RWPE2 (cell line): ENCODE measurements around the gene ANKRD13A.
A peak's percentile ranks its signal among the peaks of the same experiment; 100 is the strongest.

Experiments
- ATAC-seq: fragments of 200-7000 bp; cut with Tn5 transposase; 3 replicates; pipeline ENCODE4 v1.9.1; 2021; ENCODE audit warnings: low read depth
- DNase-seq: peaks from one replicate; pipeline ENCODE4 v3.0.0-alpha.2; 2020; ENCODE audit warnings: low spot score
- H3K27ac ChIP-seq: fragments of 450-650 bp; 2 replicates; pipeline ENCODE4 v1.5.1; 2017; ENCODE audit warnings: mild to moderate bottlenecking; ENCODE audit not compliant: poor library complexity, severe bottlenecking
- H3K27me3 ChIP-seq: fragments of 250-450 bp; sonication (Bioruptor Pico); 2 replicates; pipeline ENCODE4 v1.5.1; 2021; ENCODE audit warnings: mild to moderate bottlenecking, moderate library complexity; ENCODE audit not compliant: insufficient read depth, poor library complexity, severe bottlenecking
- H3K36me3 ChIP-seq: fragments of 250-450 bp; sonication (Bioruptor Pico); 2 replicates; pipeline ENCODE4 v1.5.1; 2020; ENCODE audit warnings: low read depth, mild to moderate bottlenecking, moderate library complexity
- H3K4me1 ChIP-seq: fragments of 250-450 bp; sonication (Bioruptor Pico); 2 replicates; pipeline ENCODE4 v1.5.1; 2021; ENCODE audit warnings: mild to moderate bottlenecking, moderate library complexity; ENCODE audit not compliant: insufficient read depth, poor library complexity, severe bottlenecking
- H3K4me3 ChIP-seq: fragments of 250-450 bp; sonication (Bioruptor Pico); 2 replicates; pipeline ENCODE4 v1.5.1; 2021; ENCODE audit warnings: mild to moderate bottlenecking, moderate library complexity; ENCODE audit not compliant: severe bottlenecking
- H3K9me3 ChIP-seq: fragments of 250-450 bp; sonication (Bioruptor Pico); 2 replicates; pipeline ENCODE4 v1.5.1; 2021; ENCODE audit warnings: mild to moderate bottlenecking, moderate library complexity; ENCODE audit not compliant: severe bottlenecking
- TF ChIP-seq, protein P1 (sequence below): fragments of 450-650 bp; IDR thresholded peaks from one replicate; pipeline ENCODE4 v1.5.1; 2017; ENCODE audit warnings: mild to moderate bottlenecking, moderate library complexity; ENCODE audit not compliant: poor library complexity, severe bottlenecking

The ANKRD13A gene

DNA sequence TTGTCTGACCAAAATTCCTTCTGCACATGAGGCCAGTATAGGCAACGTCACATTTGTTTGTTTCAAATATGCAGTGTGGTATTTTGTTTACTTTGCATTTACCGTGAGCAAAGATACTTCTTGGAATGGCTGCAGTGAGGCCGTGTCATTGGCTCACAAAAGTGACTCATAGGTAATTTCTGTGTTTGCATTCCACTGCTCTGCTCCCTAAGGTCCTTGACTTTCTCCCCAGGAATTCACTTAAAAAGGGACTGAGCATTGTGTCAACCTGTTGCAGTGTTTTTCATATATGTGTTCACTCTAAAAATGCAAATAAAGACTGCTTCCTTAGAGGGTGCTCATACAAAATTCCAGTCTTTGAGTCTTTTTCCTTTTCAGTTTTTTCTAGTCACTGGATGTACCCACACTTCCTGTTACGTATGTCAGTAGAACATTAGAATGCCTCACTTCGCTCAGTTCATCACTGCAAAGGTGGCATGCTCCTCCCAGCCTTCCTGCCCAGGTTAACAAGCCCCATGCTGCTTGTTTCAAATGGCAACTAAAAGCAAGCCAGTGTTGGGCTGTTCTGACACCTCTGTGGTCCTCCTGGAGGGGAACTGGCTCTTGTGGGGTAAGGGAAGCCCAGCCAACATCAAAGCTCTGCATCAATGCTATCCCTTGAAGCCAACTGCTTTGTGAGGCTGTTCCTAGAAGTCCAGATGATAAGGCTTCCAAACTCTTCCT is 40.0 kb downstream of the ANKRD13A start:
- Histone ChIP-seq H3K9me3 (no peaks in the 10 kb centered on the region), H3K36me3 (peaks cover 31% of the 10 kb centered on the region), H3K27ac (peak overlapping the region; percentile 95), H3K27me3 (no peaks in the 10 kb centered on the region), H3K4me1 (peaks cover 20% of the 10 kb centered on the region), H3K4me3 (no peak overlapping the region)
- ATAC-seq: peak; percentile 94
- TF ChIP-seq, protein P1, sequence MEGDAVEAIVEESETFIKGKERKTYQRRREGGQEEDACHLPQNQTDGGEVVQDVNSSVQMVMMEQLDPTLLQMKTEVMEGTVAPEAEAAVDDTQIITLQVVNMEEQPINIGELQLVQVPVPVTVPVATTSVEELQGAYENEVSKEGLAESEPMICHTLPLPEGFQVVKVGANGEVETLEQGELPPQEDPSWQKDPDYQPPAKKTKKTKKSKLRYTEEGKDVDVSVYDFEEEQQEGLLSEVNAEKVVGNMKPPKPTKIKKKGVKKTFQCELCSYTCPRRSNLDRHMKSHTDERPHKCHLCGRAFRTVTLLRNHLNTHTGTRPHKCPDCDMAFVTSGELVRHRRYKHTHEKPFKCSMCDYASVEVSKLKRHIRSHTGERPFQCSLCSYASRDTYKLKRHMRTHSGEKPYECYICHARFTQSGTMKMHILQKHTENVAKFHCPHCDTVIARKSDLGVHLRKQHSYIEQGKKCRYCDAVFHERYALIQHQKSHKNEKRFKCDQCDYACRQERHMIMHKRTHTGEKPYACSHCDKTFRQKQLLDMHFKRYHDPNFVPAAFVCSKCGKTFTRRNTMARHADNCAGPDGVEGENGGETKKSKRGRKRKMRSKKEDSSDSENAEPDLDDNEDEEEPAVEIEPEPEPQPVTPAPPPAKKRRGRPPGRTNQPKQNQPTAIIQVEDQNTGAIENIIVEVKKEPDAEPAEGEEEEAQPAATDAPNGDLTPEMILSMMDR: no peak
- DNase-seq: no peak

DNA sequence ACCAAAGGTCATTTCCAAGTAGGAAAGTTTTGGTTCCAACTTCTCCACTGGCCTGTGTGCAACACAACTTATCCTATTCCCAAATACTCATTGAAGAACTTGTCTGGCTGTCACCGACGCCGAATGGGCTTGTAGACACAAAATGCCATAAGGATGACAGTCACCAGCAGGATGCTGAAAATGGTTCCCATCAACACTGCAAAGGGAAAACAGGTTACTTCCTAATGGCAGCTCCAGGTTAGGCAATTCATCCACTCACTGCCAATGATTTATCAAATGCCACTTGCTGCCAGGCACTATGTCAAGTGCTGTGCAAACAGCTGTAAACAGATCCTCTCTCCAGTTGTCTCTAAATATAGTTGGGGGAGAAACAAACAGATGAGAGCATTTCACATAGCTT is 43.0 kb downstream of the ANKRD13A start:
- Histone ChIP-seq H3K4me3 (no peak overlapping the region), H3K4me1 (peaks cover 20% of the 10 kb centered on the region), H3K9me3 (no peaks in the 10 kb centered on the region), H3K27me3 (no peaks in the 10 kb centered on the region), H3K27ac (no peak overlapping the region), H3K36me3 (peaks cover 21% of the 10 kb centered on the region)
- DNase-seq (no peak), ATAC-seq (no peak)
- TF ChIP-seq, protein P1: no peak

DNA sequence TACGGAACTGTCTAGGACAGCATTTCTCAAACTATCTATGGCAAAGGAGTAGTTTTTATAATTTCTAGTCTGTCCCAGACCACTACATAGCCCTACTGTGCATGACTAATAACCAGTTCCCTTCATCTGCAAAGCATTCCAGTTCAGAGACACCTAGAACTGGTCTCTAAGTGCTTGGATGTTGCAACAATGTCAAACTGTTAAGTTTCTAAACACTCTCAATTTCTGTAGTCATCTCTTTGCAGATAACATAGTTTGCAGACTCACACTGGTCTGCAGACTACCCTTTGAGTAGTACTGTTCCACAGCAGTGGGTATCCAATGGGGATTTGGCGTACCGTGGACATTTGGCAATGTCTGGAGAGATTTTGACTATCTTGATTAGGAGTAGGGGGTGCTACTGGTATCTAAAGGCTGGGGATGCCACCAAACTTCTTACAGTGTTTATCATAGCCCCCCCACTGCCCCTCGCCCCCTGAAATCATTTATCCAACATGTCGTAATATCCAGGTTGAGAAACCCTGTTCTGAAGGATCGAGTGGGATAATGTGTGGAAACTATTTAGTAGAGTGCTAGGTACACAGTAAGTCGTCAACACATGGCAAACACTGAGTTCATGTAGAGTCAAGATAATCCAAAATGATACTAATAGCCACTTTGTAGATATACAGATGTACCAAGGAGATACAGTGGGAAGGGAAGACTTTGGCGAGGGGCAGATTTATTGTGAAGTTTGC is 47.4 kb downstream of the ANKRD13A start:
- no peak for DNase-seq
- Histone ChIP-seq H3K4me1 (peaks cover 6% of the 10 kb centered on the region), H3K36me3 (peaks cover 7% of the 10 kb centered on the region), H3K9me3 (no peaks in the 10 kb centered on the region), H3K27me3 (no peaks in the 10 kb centered on the region), H3K27ac (no peak overlapping the region), H3K4me3 (no peak overlapping the region)
- TF ChIP-seq, protein P1: no peak
- ATAC-seq: no peak

DNA sequence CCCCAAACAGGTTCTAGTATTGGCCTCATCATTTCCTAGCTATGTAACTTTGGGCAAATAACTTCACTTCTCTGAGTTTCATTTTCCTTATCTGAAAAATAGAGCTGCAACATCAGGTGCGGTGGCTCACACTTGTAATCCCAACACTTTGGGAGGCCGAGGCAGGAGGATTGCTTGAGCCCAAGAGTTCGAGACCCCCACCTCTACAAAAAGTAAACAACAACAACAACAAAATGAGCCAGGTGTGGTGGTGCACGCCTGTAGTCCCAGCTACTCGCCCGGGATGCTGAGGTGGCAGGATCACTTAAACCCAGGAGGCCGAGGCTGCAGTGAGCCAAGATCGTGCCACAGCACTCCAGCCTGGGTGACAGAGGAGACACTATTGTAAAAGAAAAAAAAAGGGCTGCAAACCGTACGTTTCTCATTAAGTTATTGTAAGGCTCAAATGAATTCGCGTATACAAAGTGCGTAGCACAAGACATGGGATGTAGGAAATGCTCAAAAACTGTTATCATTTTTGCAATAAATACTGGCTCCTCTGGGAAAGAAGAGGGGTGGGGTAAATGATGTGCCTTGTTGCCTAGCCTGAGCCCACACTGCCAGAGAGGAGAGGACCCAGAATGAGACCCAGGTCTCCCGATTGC is 48.2 kb downstream of the ANKRD13A start:
- Histone ChIP-seq H3K4me1 (peaks cover 6% of the 10 kb centered on the region), H3K4me3 (peak overlapping the region; percentile 66), H3K27ac (no peak overlapping the region), H3K36me3 (peaks cover under 1% of the 10 kb centered on the region; the same call in 1 of the 2 replicates), H3K27me3 (no peaks in the 10 kb centered on the region), H3K9me3 (no peaks in the 10 kb centered on the region)
- DNase-seq (no peak), ATAC-seq (no peak)
- TF ChIP-seq, protein P1: no peak
